H1 (cell line): ENCODE results near the gene RALGAPA1. TPM values are rescaled to one million over a fixed set of nuclear protein-coding genes. Genes with fewer than 3 reads are reported as not detected.

ENCODE experiments used
- CTCF ChIA-PET: fragments of 300-600 bp; sonication (Branson Sonifier 250); formaldehyde crosslinking; loops from one replicate; lab custom pipeline; 2021; ENCODE audit not compliant: partially characterized antibody; lab: Charles Lee
- POLR2A ChIA-PET: fragments of 300-600 bp; sonication (Branson Sonifier 250); formaldehyde crosslinking; loops from one replicate; lab custom pipeline; 2021; ENCODE audit warnings: inconsistent platforms; ENCODE audit not compliant: partially characterized antibody; lab: Charles Lee
- DNase-seq, 2 experiments: peaks; one replicate each; pipeline versions ENCODE4 v3.0.0 to v3.0.0-alpha.2; 2010 to 2022; ENCODE audit warnings: low spot score in 2 of 2, low read depth in 1 of 2, mixed read lengths in 1 of 2
- FAIRE-seq: peaks from 2 replicates; lab custom pipeline; 2011; peaks lifted over from hg19 to GRCh38; lab: Jason Lieb, UNC
- H2AFZ ChIP-seq: 2 replicates; pipeline ENCODE4 v1.8.1; 2012; ENCODE audit warnings: low read length, inconsistent platforms
- H2AK5ac ChIP-seq: 2 replicates; pipeline ENCODE4 v1.6.1; 2013; ENCODE audit warnings: low read depth, low read length
- H2BK120ac ChIP-seq: replicated peaks from 2 replicates; pipeline ENCODE3; 2013; ENCODE audit warnings: low read depth, low read length, inconsistent platforms
- H2BK12ac ChIP-seq: 2 replicates; pipeline ENCODE4 v1.6.1; 2013; ENCODE audit warnings: low read depth, low read length
- H2BK15ac ChIP-seq: 2 replicates; pipeline ENCODE4 v1.6.1; 2013; ENCODE audit warnings: low read length
- H2BK20ac ChIP-seq: 2 replicates; pipeline ENCODE4 v1.6.1; 2013; ENCODE audit warnings: low read length
- H2BK5ac ChIP-seq: 2 replicates; pipeline ENCODE4 v1.6.1; 2013; ENCODE audit warnings: low read depth, low read length
- H3K14ac ChIP-seq: 2 replicates; pipeline ENCODE4 v1.6.1; 2013; ENCODE audit warnings: inconsistent platforms; ENCODE audit not compliant: insufficient read length
- H3K18ac ChIP-seq: 2 replicates; pipeline ENCODE4 v1.6.1; 2013; ENCODE audit warnings: low read length; ENCODE audit errors: extremely low read depth
- H3K23ac ChIP-seq: 2 replicates; pipeline ENCODE4 v1.6.1; 2013; ENCODE audit warnings: inconsistent platforms; ENCODE audit not compliant: insufficient read length
- H3K23me2 ChIP-seq: 2 replicates; pipeline ENCODE4 v1.6.1; 2013; ENCODE audit warnings: low read depth, low read length
- H3K27ac ChIP-seq: 2 replicates; pipeline ENCODE4 v1.6.1; 2011; ENCODE audit warnings: low read depth, low read length, inconsistent platforms
- H3K27me3 ChIP-seq, 4 experiments: replicated peaks in 1 of 4; 1 replicate in 1 of 4; 2 replicates in 3 of 4; pipeline versions ENCODE4 v1.6.1 to v1.8.1; 2011 to 2013; ENCODE audit warnings: low read length in 3 of 4, mild to moderate bottlenecking in 3 of 4, inconsistent platforms in 2 of 4, mixed read lengths in 2 of 4, moderate library complexity in 1 of 4; ENCODE audit not compliant: control insufficient read depth in 3 of 4, insufficient read depth in 3 of 4; ENCODE audit errors: extremely low read depth in 1 of 4
- H3K36me3 ChIP-seq, 4 experiments: 2 replicates each; pipeline versions ENCODE4 v1.6.1 to v1.8.1; 2011 to 2013; ENCODE audit warnings: mild to moderate bottlenecking in 4 of 4, low read length in 3 of 4, moderate library complexity in 2 of 4, control low read depth in 1 of 4, inconsistent platforms in 1 of 4; ENCODE audit not compliant: insufficient read depth in 4 of 4, control insufficient read depth in 2 of 4
- H3K4ac ChIP-seq: replicated peaks from 2 replicates; pipeline ENCODE3; 2013; ENCODE audit warnings: low read length, low read depth, mixed read lengths, inconsistent platforms; ENCODE audit not compliant: insufficient read length
- H3K4me1 ChIP-seq, 4 experiments: replicated peaks in 1 of 4; 1 replicate in 1 of 4; 2 replicates in 3 of 4; pipeline versions ENCODE4 v1.6.1 to v1.8.1; 2011 to 2013; ENCODE audit warnings: low read length in 3 of 4, inconsistent platforms in 2 of 4, mixed read lengths in 1 of 4; ENCODE audit not compliant: insufficient read depth in 4 of 4, control insufficient read depth in 3 of 4
- H3K4me2 ChIP-seq, 2 experiments: 2 replicates each; pipeline versions ENCODE4 v1.6.1 to v1.8.1; 2011 to 2013; ENCODE audit warnings: low read depth in 2 of 2, low read length in 2 of 2, control low read depth in 1 of 2, inconsistent platforms in 1 of 2, mild to moderate bottlenecking in 1 of 2; ENCODE audit not compliant: insufficient read depth in 1 of 2
- H3K4me3 ChIP-seq, 4 experiments: fragments of 200-600, 300-600 bp in 1 of 4; sonication (generic), shearing (Covaris generic), sonication (Bioruptor Twin) in 1 of 4; 2 replicates each; pipeline versions ENCODE4 v1.5.1 to v1.8.1; 2011 to 2016; ENCODE audit warnings: low read length in 4 of 4, low read depth in 3 of 4, control low read depth in 2 of 4, inconsistent platforms in 2 of 4, mild to moderate bottlenecking in 2 of 4, mixed read lengths in 1 of 4, moderate library complexity in 1 of 4; ENCODE audit not compliant: insufficient read depth in 2 of 4; ENCODE audit errors: extremely low read depth in 1 of 4
- H3K56ac ChIP-seq: replicated peaks from 2 replicates; pipeline ENCODE3; 2013; ENCODE audit warnings: low read depth, mild to moderate bottlenecking, mixed read lengths, low read length, inconsistent platforms; ENCODE audit not compliant: insufficient read length
- H3K79me1 ChIP-seq: 2 replicates; pipeline ENCODE4 v1.6.1; 2013; ENCODE audit warnings: low read depth, low read length, control low read depth
- H3K79me2 ChIP-seq, 2 experiments: 2 replicates each; pipeline versions ENCODE4 v1.6.1 to v1.8.1; 2012 to 2013; ENCODE audit warnings: low read length in 2 of 2, mild to moderate bottlenecking in 2 of 2, inconsistent platforms in 1 of 2; ENCODE audit not compliant: insufficient read depth in 2 of 2, control insufficient read depth in 1 of 2
- H3K9ac ChIP-seq, 4 experiments: replicated peaks in 1 of 4; 1 replicate in 1 of 4; 2 replicates in 3 of 4; pipeline versions ENCODE4 v1.6.1 to v1.8.1; 2011 to 2013; ENCODE audit warnings: low read depth in 3 of 4, low read length in 3 of 4, control low read depth in 2 of 4, mild to moderate bottlenecking in 2 of 4, moderate library complexity in 2 of 4, inconsistent platforms in 1 of 4; ENCODE audit errors: extremely low read depth in 1 of 4
- H3K9me3 ChIP-seq, 2 experiments: 2 replicates each; pipeline versions ENCODE4 v1.6.1 to v1.8.1; 2012 to 2013; ENCODE audit warnings: mild to moderate bottlenecking in 2 of 2, moderate library complexity in 2 of 2, control low read depth in 1 of 2, inconsistent platforms in 1 of 2, low read depth in 1 of 2, low read length in 1 of 2, mixed read lengths in 1 of 2; ENCODE audit not compliant: insufficient read depth in 2 of 2
- H4K20me1 ChIP-seq, 2 experiments: replicated peaks in 1 of 2; 2 replicates each; pipeline versions ENCODE3 to v1.8.1; 2011 to 2013; ENCODE audit warnings: inconsistent platforms in 2 of 2, low read length in 2 of 2, mild to moderate bottlenecking in 1 of 2; ENCODE audit not compliant: insufficient read depth in 2 of 2, control insufficient read depth in 1 of 2
- H4K5ac ChIP-seq: 2 replicates; pipeline ENCODE4 v1.6.1; 2013; ENCODE audit warnings: low read length, low read depth, mixed read lengths, inconsistent platforms; ENCODE audit not compliant: insufficient read length
- H4K8ac ChIP-seq: 2 replicates; pipeline ENCODE4 v1.8.0; 2013; ENCODE audit warnings: mild to moderate bottlenecking, moderate library complexity, low read length, inconsistent platforms; ENCODE audit not compliant: insufficient read depth; ENCODE audit errors: extremely low read depth
- H4K91ac ChIP-seq: replicated peaks from 2 replicates; pipeline ENCODE3; 2013; ENCODE audit warnings: low read length, mixed read lengths, inconsistent platforms; ENCODE audit not compliant: insufficient read length
- CEBPB ChIP-seq: IDR thresholded peaks from 2 replicates; pipeline ENCODE4 v1.6.1; 2012; ENCODE audit warnings: low read depth, low read length
- FOSL1 ChIP-seq: IDR thresholded peaks from 2 replicates; pipeline ENCODE4 v1.6.1; 2011; ENCODE audit warnings: mild to moderate bottlenecking, low read depth, low read length, moderate library complexity; ENCODE audit not compliant: insufficient read depth
- GTF2F1 ChIP-seq: IDR thresholded peaks from 2 replicates; pipeline ENCODE4 v1.6.1; 2012; ENCODE audit warnings: low read depth, low read length, improper control_type of control experiment, borderline replicate concordance
- JUN ChIP-seq: IDR thresholded peaks from 2 replicates; pipeline ENCODE4 v1.6.1; 2011; ENCODE audit warnings: low read depth, mild to moderate bottlenecking, improper control_type of control experiment, low read length
- KDM5A ChIP-seq: fragments of 200-600 bp; IDR thresholded peaks from 2 replicates; pipeline ENCODE4 v1.7.1; 2012; ENCODE audit warnings: mild to moderate bottlenecking, low read length, inconsistent platforms, mixed read lengths
- MAFK ChIP-seq: IDR thresholded peaks from 2 replicates; pipeline ENCODE4 v1.6.1; 2012; ENCODE audit warnings: low read depth, mild to moderate bottlenecking, improper control_type of control experiment, low read length
- RFX5 ChIP-seq: IDR thresholded peaks from 2 replicates; pipeline ENCODE4 v1.6.1; 2011; ENCODE audit warnings: low read depth, low read length, improper control_type of control experiment, borderline replicate concordance
- SIN3A ChIP-seq, 2 experiments: IDR thresholded peaks in 1 of 2; conservative IDR thresholded peaks in 1 of 2; 2 replicates each; pipeline ENCODE4 v1.6.1; 2011 to 2012; ENCODE audit warnings: low read length in 2 of 2, improper control_type of control experiment in 1 of 2, low read depth in 1 of 2, mild to moderate bottlenecking in 1 of 2
- SP2 ChIP-seq: IDR thresholded peaks from 2 replicates; pipeline ENCODE4 v1.6.1; 2012; ENCODE audit warnings: mild to moderate bottlenecking, low read length, inconsistent platforms
- SRF ChIP-seq: IDR thresholded peaks from 2 replicates; pipeline ENCODE4 v1.6.1; 2011; ENCODE audit warnings: mild to moderate bottlenecking, low read depth, low read length, moderate library complexity
- SUZ12 ChIP-seq: fragments of 200-600 bp; sonication (generic); IDR thresholded peaks from 2 replicates; pipeline ENCODE4 v1.6.1; 2012; ENCODE audit warnings: mild to moderate bottlenecking, inconsistent platforms, low read length, moderate library complexity, mixed read lengths
- TAF7 ChIP-seq: optimal IDR thresholded peaks from 2 replicates; pipeline ENCODE3; 2011; ENCODE audit warnings: low read depth, mild to moderate bottlenecking, inconsistent platforms, low read length, moderate library complexity, borderline replicate concordance
- YY1 ChIP-seq: IDR thresholded peaks from 2 replicates; pipeline ENCODE4 v1.6.1; 2011; ENCODE audit warnings: low read depth, mild to moderate bottlenecking, low read length
- ZNF274 ChIP-seq: IDR thresholded peaks from 2 replicates; pipeline ENCODE4 v1.7.0; 2012; ENCODE audit warnings: low read length, borderline replicate concordance; ENCODE audit errors: extremely low read depth
- WGBS, 2 experiments: shearing (Covaris generic) in 1 of 2; methylation state at CpG; one replicate each; pipeline versions ENCODE4 v1.1.6 to v1.1.7; 2013 to 2015; ENCODE audit warnings: low lambda C conversion rate in 2 of 2, mixed read lengths in 2 of 2, inconsistent platforms in 1 of 2, low coverage in 1 of 2, missing lambda C conversion rate in 1 of 2; ENCODE audit not compliant: insufficient replicate concordance in 2 of 2, insufficient coverage in 1 of 2, insufficient read length in 1 of 2; ENCODE audit errors: extremely low coverage in 1 of 2, missing lambda C conversion rate in 1 of 2; 5-methylcytosine and 5-hydroxymethylcytosine counted together
- polyA plus RNA-seq, 7 experiments: library from polyadenylated mRNA; depleted of rRNA in 3 of 7; stranded (reverse) in 5 of 7; unstranded in 2 of 7; fragments of >200 nt in 5 of 7; fragments of 200-250 nt in 2 of 7; gene quantifications; 1 replicate in 5 of 7; 2 replicates in 1 of 7; 4 replicates in 1 of 7; pipeline versions ENCODE4 v1.2.1 to v1.2.3, GENCODE V29; 2011 to 2013; ENCODE audit warnings: missing spikeins in 2 of 7, mixed read lengths in 2 of 7
- total RNA-seq: library from RNA; stranded (reverse); fragmentation: NEBNext Ultra II Directional; extraction: Animal tissue kit (Norgen Biotek cat#: 25700); gene quantifications from 2 replicates; pipeline ENCODE4 v1.2.1, GENCODE V29; 2021

Gene RALGAPA1
- total and polyA plus RNA-seq, 2 of the 8 experiments (the other 6 are each of a cell fraction or from before 2014, with no cell fraction given): 4.2 to 26.7 TPM

DNA sequence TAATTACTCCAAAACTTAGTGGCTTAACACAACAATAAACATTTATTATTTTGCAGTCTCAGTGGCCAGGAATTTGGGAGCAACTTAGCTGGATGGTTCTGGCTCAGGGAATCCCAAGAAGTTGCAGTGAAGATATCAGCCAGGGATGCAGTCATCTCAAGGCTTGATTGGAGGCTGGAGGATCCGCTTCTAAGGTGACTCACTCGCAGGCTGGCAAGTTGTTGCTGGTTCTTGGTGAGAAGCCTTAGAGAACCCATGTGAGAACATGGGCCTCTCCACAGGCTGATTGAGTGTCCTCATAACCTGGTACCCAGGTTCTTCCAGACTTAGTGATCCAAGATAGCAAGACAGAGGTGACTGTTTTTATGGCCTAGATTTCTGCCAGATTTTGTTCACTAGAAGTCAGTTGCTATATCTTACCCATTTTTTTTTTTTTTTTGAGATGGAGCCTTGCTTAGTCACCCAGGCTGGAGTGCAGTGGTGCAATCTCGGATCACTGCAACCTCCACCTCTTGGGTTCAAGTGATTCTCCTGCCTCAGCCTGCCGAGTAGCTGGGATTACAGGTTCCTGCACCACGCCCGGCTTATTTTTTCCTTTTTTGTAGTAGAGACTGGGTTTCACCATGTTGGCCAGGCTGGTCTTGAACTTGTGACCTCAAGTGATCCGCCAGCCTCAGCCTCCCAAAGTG, 49.6 kb upstream of the RALGAPA1 start:
- no peak for FAIRE-seq
- TF ChIP-seq SIN3A (conservative IDR thresholded peaks at IDR 0.05 in 1 of 2, IDR thresholded peaks at IDR 0.05 in 1 of 2; ENCODE audit: low read depth in 1 of 2, low read length in 2 of 2) (no peak), MAFK (no peak), JUN (no peak), ZNF274 (no peak), YY1 (no peak), GTF2F1 (no peak), SP2 (no peak), KDM5A (no peak), SUZ12 (no peak), RFX5 (no peak), FOSL1 (no peak), SRF (no peak), TAF7 (no peak), CEBPB (no peak)

More for the DNA sequence above, 49.6 kb upstream of the RALGAPA1 start:
- Histone ChIP-seq H3K23me2 (no peaks in the 10 kb centered on the region), H3K4me3 (no peak overlapping the region), H4K5ac (no peak overlapping the region), H2BK12ac (no peak overlapping the region), H3K9me3 (no peaks in the 10 kb centered on the region), H2BK120ac (no peak overlapping the region), H3K79me2 (no peaks in the 10 kb centered on the region), H4K20me1 (peaks cover 0 to 1% of the 10 kb centered on the region in 2 experiments), H3K79me1 (no peaks in the 10 kb centered on the region), H2AK5ac (no peak overlapping the region), H2BK5ac (no peak overlapping the region), H3K27me3 (no peaks in the 10 kb centered on the region), H3K4me2 (no peak overlapping the region), H4K8ac (no peak overlapping the region), H4K91ac (no peak overlapping the region), H3K9ac (no peak overlapping the region), H3K18ac (no peak overlapping the region), H2BK20ac (no peak overlapping the region), H3K23ac (no peak overlapping the region), H2BK15ac (no peak overlapping the region), H2AFZ (no peak overlapping the region), H3K4ac (no peak overlapping the region), H3K14ac (no peak overlapping the region), H3K56ac (no peak overlapping the region), H3K27ac (no peak overlapping the region), H3K4me1 (no peaks in the 10 kb centered on the region), H3K36me3 (peaks cover 0 to 11% (median 2%) of the 10 kb centered on the region in 4 experiments; a peak in 5 of 8 replicates)
- ChIA-PET POLR2A (no interaction called here), CTCF (interaction anchor here (1.2 kb wide), 1 partner anchor 22 kb away, joined by 3 read pairs; no protein-coding TSS in a partner anchor)
- 94% methylated on average over 7 of the region's 7 CpGs; no CpG with 5 or more reads in 1 of the 2 experiments for WGBS, 2 experiments
- DNase-seq: no peak
